ENCODE measurements around the gene FXR1.

FXR1 gene

DNA sequence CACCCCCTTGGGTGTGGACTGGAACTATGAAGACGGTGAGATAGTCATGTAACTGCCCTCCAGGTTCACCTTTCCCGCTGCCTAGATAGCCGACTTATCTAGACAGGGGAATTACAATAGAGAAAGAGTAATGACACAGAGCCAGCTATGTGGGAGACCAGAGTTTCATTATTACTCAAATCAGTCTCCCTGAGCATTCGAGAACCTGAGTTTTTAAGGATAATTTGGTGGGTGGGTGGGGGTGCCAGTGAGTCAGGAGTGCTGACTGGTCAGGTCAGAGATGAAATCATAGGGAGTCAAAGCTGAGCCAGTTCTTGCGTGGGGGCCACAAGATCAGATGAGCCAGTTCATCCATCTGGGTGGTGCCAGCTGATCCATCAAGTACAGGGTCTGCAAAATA, 96.8 kb downstream of the FXR1 start:
- Histone ChIP-seq H3K79me2 (ENCODE audit: control insufficient read depth, low read length) (no peaks in the 10 kb centered on the region), H3K27ac (ENCODE audit: low read depth, low read length) (no peak overlapping the region), H3K9me2 (replicated peaks; ENCODE audit: control insufficient read depth, low read length) (no peaks in the 10 kb centered on the region), H3K4me2 (ENCODE audit: low read length) (no peak overlapping the region), H4K20me1 (ENCODE audit: control insufficient read depth, insufficient read depth, low read depth, low read length) (no peaks in the 10 kb centered on the region), H3K4me3 (ENCODE audit: low read length) (no peak overlapping the region), H3K9me3 (ENCODE audit: control insufficient read depth, insufficient read depth, low read length) (no peaks in the 10 kb centered on the region), H3K4me1 (ENCODE audit: control insufficient read depth, low read length) (no peaks in the 10 kb centered on the region), H3K27me3 (ENCODE audit: control insufficient read depth, low read length) (no peaks in the 10 kb centered on the region), H3K36me3 (ENCODE audit: control insufficient read depth, low read length) (no peaks in the 10 kb centered on the region), H3F3A (ENCODE audit: control insufficient read depth, insufficient read depth) (no peaks in the 10 kb centered on the region)
- TF ChIP-seq, protein P1, sequence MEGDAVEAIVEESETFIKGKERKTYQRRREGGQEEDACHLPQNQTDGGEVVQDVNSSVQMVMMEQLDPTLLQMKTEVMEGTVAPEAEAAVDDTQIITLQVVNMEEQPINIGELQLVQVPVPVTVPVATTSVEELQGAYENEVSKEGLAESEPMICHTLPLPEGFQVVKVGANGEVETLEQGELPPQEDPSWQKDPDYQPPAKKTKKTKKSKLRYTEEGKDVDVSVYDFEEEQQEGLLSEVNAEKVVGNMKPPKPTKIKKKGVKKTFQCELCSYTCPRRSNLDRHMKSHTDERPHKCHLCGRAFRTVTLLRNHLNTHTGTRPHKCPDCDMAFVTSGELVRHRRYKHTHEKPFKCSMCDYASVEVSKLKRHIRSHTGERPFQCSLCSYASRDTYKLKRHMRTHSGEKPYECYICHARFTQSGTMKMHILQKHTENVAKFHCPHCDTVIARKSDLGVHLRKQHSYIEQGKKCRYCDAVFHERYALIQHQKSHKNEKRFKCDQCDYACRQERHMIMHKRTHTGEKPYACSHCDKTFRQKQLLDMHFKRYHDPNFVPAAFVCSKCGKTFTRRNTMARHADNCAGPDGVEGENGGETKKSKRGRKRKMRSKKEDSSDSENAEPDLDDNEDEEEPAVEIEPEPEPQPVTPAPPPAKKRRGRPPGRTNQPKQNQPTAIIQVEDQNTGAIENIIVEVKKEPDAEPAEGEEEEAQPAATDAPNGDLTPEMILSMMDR (IDR thresholded peaks at IDR 0.05; ENCODE audit: low read depth, low read length, poor library complexity, severe bottlenecking) = no peak
- no peak for TF ChIP-seq EZH2phosphoT487 (IDR thresholded peaks at IDR 0.05; ENCODE audit: borderline replicate concordance, low read length)

DNA sequence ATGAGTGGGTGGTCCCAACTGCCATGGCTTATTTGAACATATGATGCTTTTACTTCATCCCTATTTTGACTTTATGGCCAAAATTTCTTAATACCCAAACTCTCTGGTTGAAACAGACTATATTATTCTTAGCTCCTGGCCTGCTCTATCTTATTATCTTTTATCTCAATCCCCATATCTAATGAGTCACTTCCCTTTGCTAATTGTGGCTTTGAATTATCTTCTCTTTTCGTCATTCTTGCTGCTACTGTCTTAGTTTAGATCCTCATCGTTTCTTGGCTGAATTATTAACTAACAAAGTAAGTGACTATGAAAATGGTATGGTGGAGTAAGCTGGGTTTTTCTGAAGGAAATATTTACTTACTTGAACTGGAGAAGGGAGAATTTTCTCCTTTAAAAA, 105.2 kb downstream of the FXR1 start:
- no peaks in the 10 kb centered on the region for H3K79me2 ChIP-seq (ENCODE audit: control insufficient read depth, low read length)
- H3K36me3 ChIP-seq (ENCODE audit: control insufficient read depth, low read length) = no peaks in the 10 kb centered on the region
- H3K9me2 ChIP-seq (replicated peaks; ENCODE audit: control insufficient read depth, low read length) = no peaks in the 10 kb centered on the region
- TF ChIP-seq, protein P1 (IDR thresholded peaks at IDR 0.05; ENCODE audit: low read depth, low read length, poor library complexity, severe bottlenecking) = no peak
- no peak for TF ChIP-seq EZH2phosphoT487 (IDR thresholded peaks at IDR 0.05; ENCODE audit: borderline replicate concordance, low read length)
- no peak overlapping the region for H3K4me3 ChIP-seq (ENCODE audit: low read length)
- H3K4me2 ChIP-seq (ENCODE audit: low read length) = no peak overlapping the region
- no peaks in the 10 kb centered on the region for H3K4me1 ChIP-seq (ENCODE audit: control insufficient read depth, low read length)
- H3K27ac ChIP-seq (ENCODE audit: low read depth, low read length) = no peak overlapping the region
- H4K20me1 ChIP-seq (ENCODE audit: control insufficient read depth, insufficient read depth, low read depth, low read length) = no peaks in the 10 kb centered on the region
- no peaks in the 10 kb centered on the region for H3K9me3 ChIP-seq (ENCODE audit: control insufficient read depth, insufficient read depth, low read length)
- H3K27me3 ChIP-seq (ENCODE audit: control insufficient read depth, low read length) = peaks cover 4% of the 10 kb centered on the region; the same call in 1 of the 2 replicates
- no peaks in the 10 kb centered on the region for H3F3A ChIP-seq (ENCODE audit: control insufficient read depth, insufficient read depth)

- H3K36me3 ChIP-seq (ENCODE audit: control insufficient read depth, low read length) = no peaks in the 10 kb centered on the region
- no peak overlapping the region for H3K4me3 ChIP-seq (ENCODE audit: low read length)
Observed at GRCh38 chr3:181025204-181025603, 112.7 kb downstream of the FXR1 start.

More at GRCh38 chr3:181025204-181025603, 112.7 kb downstream of the FXR1 start:
- no peak overlapping the region for H3K27ac ChIP-seq (ENCODE audit: low read depth, low read length)
- H3K4me1 ChIP-seq (ENCODE audit: control insufficient read depth, low read length) = no peaks in the 10 kb centered on the region
- no peaks in the 10 kb centered on the region for H3K9me3 ChIP-seq (ENCODE audit: control insufficient read depth, insufficient read depth, low read length)
- H3K79me2 ChIP-seq (ENCODE audit: control insufficient read depth, low read length) = no peaks in the 10 kb centered on the region
- no peaks in the 10 kb centered on the region for H4K20me1 ChIP-seq (ENCODE audit: control insufficient read depth, insufficient read depth, low read depth, low read length)
- TF ChIP-seq, protein P1 (IDR thresholded peaks at IDR 0.05; ENCODE audit: low read depth, low read length, poor library complexity, severe bottlenecking) = no peak
- no peak for TF ChIP-seq EZH2phosphoT487 (IDR thresholded peaks at IDR 0.05; ENCODE audit: borderline replicate concordance, low read length)
- no peaks in the 10 kb centered on the region for H3K9me2 ChIP-seq (replicated peaks; ENCODE audit: control insufficient read depth, low read length)
- H3F3A ChIP-seq (ENCODE audit: control insufficient read depth, insufficient read depth) = no peaks in the 10 kb centered on the region
- H3K27me3 ChIP-seq (ENCODE audit: control insufficient read depth, low read length) = no peaks in the 10 kb centered on the region; the same call in 1 of the 2 replicates
- no peak overlapping the region for H3K4me2 ChIP-seq (ENCODE audit: low read length)

Data from DOHH2 (cell line).